PC-9 (cell line): ENCODE results near the gene SERPINB2. TPM values are rescaled to one million over a fixed set of nuclear protein-coding genes. Genes with fewer than 3 reads are reported as not detected.

ENCODE experiments used
- Bru-seq: library from RNA; stranded (reverse); fragments of 400-500 nt; gene quantifications from one replicate; lab custom pipeline; 2021; lab: Mats Ljungman, UMichigan
- BruChase-seq, 2 experiments: library from RNA; stranded (reverse); fragments of 400-500 nt; gene quantifications; one replicate each; lab custom pipeline; 2021; lab: Mats Ljungman, UMichigan
- BruUV-seq: library from RNA; stranded (reverse); fragments of 400-500 nt; replicated peaks from 2 replicates; lab custom pipeline; 2021; lab: Mats Ljungman, UMichigan
- CTCF ChIA-PET: fragments of 300-600 bp; sonication (Branson Sonifier 250); formaldehyde crosslinking; loops from one replicate; lab custom pipeline; 2022; ENCODE audit warnings: antibody characterized with exemption; lab: Charles Lee
- POLR2A ChIA-PET: fragments of 300-600 bp; sonication (Branson Sonifier 250); formaldehyde crosslinking; loops from one replicate; lab custom pipeline; 2022; ENCODE audit warnings: antibody characterized with exemption; ENCODE audit not compliant: unreplicated experiment; lab: Charles Lee
- DNase-seq, 2 experiments: peaks; one replicate each; pipeline versions ENCODE4 v3.0.0 to v3.0.0-alpha.2; 2015 to 2022; ENCODE audit warnings: mixed read lengths in 1 of 2
- H2AFZ ChIP-seq: fragments of 200-600 bp; sonication (generic); 2 replicates; pipeline ENCODE4 v1.8.1; 2017; ENCODE audit warnings: antibody characterized with exemption
- H3F3A ChIP-seq: fragments of 200-600 bp; sonication (generic); 2 replicates; pipeline ENCODE4 v1.8.1; 2017; ENCODE audit warnings: antibody characterized with exemption, mild to moderate bottlenecking, low read depth; ENCODE audit not compliant: insufficient read depth
- H3K27ac ChIP-seq: fragments of 200-600 bp; sonication (generic); 2 replicates; pipeline ENCODE4 v1.6.1; 2016; ENCODE audit warnings: mixed run types
- H3K27me3 ChIP-seq: fragments of 200-600 bp; sonication (generic); 2 replicates; pipeline ENCODE4 v1.6.1; 2016; ENCODE audit warnings: low read depth, mixed run types; ENCODE audit not compliant: insufficient read depth
- H3K36me3 ChIP-seq: fragments of 200-600 bp; sonication (generic); 2 replicates; pipeline ENCODE4 v1.6.1; 2016; ENCODE audit warnings: low read depth, mixed run types
- H3K4me1 ChIP-seq: fragments of 200-600 bp; sonication (generic); replicated peaks from 2 replicates; pipeline ENCODE4 v1.6.1; 2016; ENCODE audit warnings: mixed run types; ENCODE audit not compliant: insufficient read depth
- H3K4me2 ChIP-seq: fragments of 200-600 bp; sonication (generic); 2 replicates; pipeline ENCODE4 v1.6.1; 2017; ENCODE audit warnings: mixed run types
- H3K4me3 ChIP-seq: fragments of 200-600 bp; sonication (generic); 2 replicates; pipeline ENCODE4 v1.6.1; 2016; ENCODE audit warnings: mixed run types
- H3K79me2 ChIP-seq: fragments of 200-600 bp; sonication (generic); 2 replicates; pipeline ENCODE4 v1.6.1; 2017; ENCODE audit warnings: low read depth, mixed run types
- H3K9me2 ChIP-seq: fragments of 200-600 bp; sonication (generic); 2 replicates; pipeline ENCODE4 v1.8.1; 2017; ENCODE audit warnings: mild to moderate bottlenecking; ENCODE audit not compliant: insufficient read depth
- H3K9me3 ChIP-seq: fragments of 200-600 bp; sonication (generic); 2 replicates; pipeline ENCODE4 v1.8.1; 2016; ENCODE audit warnings: low read depth; ENCODE audit not compliant: insufficient read depth
- H4K20me1 ChIP-seq: fragments of 200-600 bp; sonication (generic); 2 replicates; pipeline ENCODE4 v1.8.1; 2017; ENCODE audit not compliant: insufficient read depth
- CTCF ChIP-seq: fragments of 200-600 bp; sonication (generic); conservative IDR thresholded peaks from 2 replicates; pipeline ENCODE4 v1.6.1; 2017; ENCODE audit warnings: mixed run types, antibody characterized with exemption, mild to moderate bottlenecking, moderate library complexity
- EZH2 ChIP-seq: fragments of 200-600 bp; sonication (generic); IDR thresholded peaks from 2 replicates; pipeline ENCODE4 v1.8.0; 2017; ENCODE audit warnings: antibody characterized with exemption, low read depth
- intact Hi-C: fragments of 100-400 bp; cut with micrococcal nuclease; formaldehyde crosslinking; loops from one replicate; pipeline ENCODE4 v1.10.0; 2022; ENCODE audit not compliant: unreplicated experiment
- long read RNA-seq: library from polyadenylated mRNA; stranded (forward); transcript quantifications from one replicate; pipeline ENCODE4 v2.0.0, GENCODE V29; 2022
- total RNA-seq: library from RNA; stranded (reverse); gene quantifications from 2 replicates; pipeline ENCODE4 v1.2.3, GENCODE V29; 2021

Gene SERPINB2
- 0.73 TPM in 1 of 2 replicates, not detected in the other for total RNA-seq
- Bru-seq, nascent RNA, result percentile 18 among the genes with signal in this experiment
- percentile 27 among the genes with signal in this experiment for BruChase-seq, experiment 1, labeled RNA remaining after a 2-hour chase
- percentile 26 among the genes with signal in this experiment for BruChase-seq, experiment 2, labeled RNA remaining after a 6-hour chase
- long read RNA-seq, result 0 reads

- no peaks in the 10 kb centered on the region for H3K27me3 ChIP-seq
- no peaks in the 10 kb centered on the region for H3K79me2 ChIP-seq
- H3F3A ChIP-seq, result no peaks in the 10 kb centered on the region
- BruUV-seq, result no TSS peak
- DNase-seq, result no peak
- ChIA-PET POLR2A (interaction anchor here (0.7 kb wide), 1 partner anchor 215 kb away, joined by 7 read pairs; no protein-coding TSS in a partner anchor), CTCF (interaction anchor here (0.6 kb wide), 1 partner anchor 94 kb away, joined by 6 read pairs; no protein-coding TSS in a partner anchor)
- H3K27ac ChIP-seq, result no peak within 1 kb of the TSS
- H3K36me3 ChIP-seq, result no peaks in the 10 kb centered on the region
- no peaks in the 10 kb centered on the region for H4K20me1 ChIP-seq
- intact Hi-C loops, result no loop called here
- H3K4me2 ChIP-seq, result no peak within 1 kb of the TSS
- H3K4me3 ChIP-seq, result no peak within 1 kb of the TSS
- TF ChIP-seq CTCF (no peak), EZH2 (no peak)
- H3K4me1 ChIP-seq, result peaks cover 12% of the 10 kb centered on the region; the same call in 1 of the 2 replicates
- no peak within 1 kb of the TSS; the same call in 1 of the 2 replicates for H2AFZ ChIP-seq
- no peaks in the 10 kb centered on the region for H3K9me3 ChIP-seq
- no peaks in the 10 kb centered on the region for H3K9me2 ChIP-seq
Observed at GRCh38 chr18:63887424-63887823, at the start of gene SERPINB2. Gene SERPINB2, plus strand, starts transcription at chr18:63887705. Its CDS starts 3,740 bp downstream, at chr18:63891445.

- Histone ChIP-seq H3K9me3 (no peaks in the 10 kb centered on the region), H3K27me3 (no peaks in the 10 kb centered on the region), H4K20me1 (no peaks in the 10 kb centered on the region), H3K4me1 (no peaks in the 10 kb centered on the region), H3K9me2 (no peaks in the 10 kb centered on the region), H3K27ac (no peak overlapping the region), H3F3A (no peaks in the 10 kb centered on the region), H3K4me3 (no peak overlapping the region), H3K36me3 (no peaks in the 10 kb centered on the region), H3K4me2 (no peak overlapping the region), H3K79me2 (no peaks in the 10 kb centered on the region), H2AFZ (no peak overlapping the region)
- TF ChIP-seq CTCF (no peak), EZH2 (no peak)
- BruUV-seq, result no TSS peak
- intact Hi-C loops, result loop anchor here (10.0 kb wide), 2 partner anchors 478 to 508 kb away; partner anchors contain the start of gene KDSR
- ChIA-PET CTCF (interaction anchor here (1.2 kb wide), 1 partner anchor 324 kb away, joined by 4 read pairs; no protein-coding TSS in a partner anchor), POLR2A (no interaction called here)
- no peak for DNase-seq
Observed at GRCh38 chr18:63843008-63843407, 44.5 kb upstream of the SERPINB2 start.

GRCh38 chr18:63844254-63844653, 43.3 kb upstream of the SERPINB2 start:
- peak in 1 of 2 experiments; percentile 40 for DNase-seq
- no peaks in the 10 kb centered on the region for H3K79me2 ChIP-seq
- no peaks in the 10 kb centered on the region for H3K27me3 ChIP-seq
- ChIA-PET POLR2A (no interaction called here), CTCF (interaction anchor here (0.7 to 1.2 kb wide), 2 partner anchors 95 to 326 kb away, joined by 3 to 4 read pairs; no protein-coding TSS in a partner anchor)
- H4K20me1 ChIP-seq, result no peaks in the 10 kb centered on the region
- no peak overlapping the region for H3K4me3 ChIP-seq
- no peaks in the 10 kb centered on the region for H3K9me2 ChIP-seq
- TF ChIP-seq EZH2 (no peak), CTCF (peak; percentile 70)
- H2AFZ ChIP-seq, result no peak overlapping the region
- no TSS peak for BruUV-seq
- no peaks in the 10 kb centered on the region for H3K4me1 ChIP-seq
- H3K4me2 ChIP-seq, result no peak overlapping the region
- H3F3A ChIP-seq, result no peaks in the 10 kb centered on the region
- intact Hi-C loops, result loop anchor here (1.0 to 10.0 kb wide), 6 partner anchors 102 to 509 kb away; partner anchors contain the start of gene KDSR
- no peaks in the 10 kb centered on the region for H3K9me3 ChIP-seq
- H3K36me3 ChIP-seq, result no peaks in the 10 kb centered on the region
- no peak overlapping the region for H3K27ac ChIP-seq
